ENCODE measurements around the gene PKD1L1. TPM values are rescaled to one million over a fixed set of nuclear protein-coding genes. Genes with fewer than 3 reads are reported as not detected.
A peak's percentile ranks its signal among the peaks of the same experiment; 100 is the strongest.

PKD1L1 gene
- total RNA-seq, 1 experiment from 2014 or later: 0.17 TPM

DNA sequence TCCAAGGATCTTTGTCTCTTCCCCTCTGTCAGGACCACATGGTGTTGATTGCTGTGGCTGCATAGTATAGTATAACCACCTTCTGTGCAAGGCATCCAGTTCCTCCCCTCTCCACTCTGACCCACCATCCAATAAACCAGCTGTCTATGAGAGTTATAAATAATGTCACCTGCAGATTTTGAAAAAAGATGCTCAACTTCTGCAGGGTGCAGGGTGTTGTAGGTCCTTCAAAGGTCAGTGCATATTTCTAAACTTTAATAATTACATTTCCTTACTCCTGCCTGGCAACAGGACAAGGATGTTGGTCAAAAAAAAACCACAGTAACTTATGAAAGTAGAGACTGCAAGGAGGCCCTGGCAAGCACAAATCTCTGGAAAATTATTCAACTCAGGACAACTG, 166.2 kb downstream of the PKD1L1 start:
- no peaks in the 10 kb centered on the region for H4K20me1 ChIP-seq (ENCODE audit: insufficient read depth)
- H3K27me3 ChIP-seq (ENCODE audit: insufficient read depth, low read length): no peaks in the 10 kb centered on the region
- peaks cover 0 to 4% of the 10 kb centered on the region in 2 experiments; a peak in 1 of 4 replicates for H3K9me3 ChIP-seq (ENCODE audit: control insufficient read depth in 1 of 2, insufficient read depth in 1 of 2, low read depth in 1 of 2, low read length in 2 of 2)
- H3K9me2 ChIP-seq (ENCODE audit: insufficient read depth): no peaks in the 10 kb centered on the region
- ChIA-PET CTCF (no interaction called here), RAD21 (ENCODE audit: low non-redundant PET in 1 of 2, low total read pairs in 2 of 2, uncharacterized antibody in 2 of 2, unreplicated experiment in 2 of 2) (no interaction called here), POLR2A (no interaction called here)
- no peak for DNase-seq (ENCODE audit: low read depth, low spot score)
- BruUV-seq (replicated peaks): no TSS peak
- ATAC-seq: no peak
- no peaks in the 10 kb centered on the region for H3K36me3 ChIP-seq (ENCODE audit: control insufficient read depth in 1 of 2, insufficient read depth in 2 of 2, low read length in 2 of 2)
- peak overlapping the region; percentile 75; the same call in 1 of the 2 replicates for H3K4me2 ChIP-seq (ENCODE audit: low read length)
- H3K27ac ChIP-seq (ENCODE audit: low read depth, low read length): peak overlapping the region; percentile 92; the same call in 1 of the 2 replicates
- H3K4me1 ChIP-seq (ENCODE audit: control insufficient read depth in 1 of 2, insufficient read depth in 2 of 2, low read length in 2 of 2): peaks cover 47 to 64% of the 10 kb centered on the region in 2 experiments
- peak overlapping the region; percentile 49 for H2AFZ ChIP-seq (ENCODE audit: low read depth, low read length, poor library complexity, severe bottlenecking)
- H3K9ac ChIP-seq (ENCODE audit: low read length): no peak overlapping the region
- intact Hi-C loops (cut with micrococcal nuclease): no loop called here
- H3K79me2 ChIP-seq (ENCODE audit: insufficient read depth, low read length): no peaks in the 10 kb centered on the region
- TF ChIP-seq EZH2 (IDR thresholded peaks at IDR 0.05): no peak
- no peak for TF ChIP-seq RAD21 (IDR thresholded peaks at IDR 0.05; ENCODE audit: low read depth)
- no peak for TF ChIP-seq ELF1 (IDR thresholded peaks at IDR 0.05; ENCODE audit: borderline replicate concordance, low read depth)
- no peak for TF ChIP-seq JUND (IDR thresholded peaks at IDR 0.05)
- no peak for TF ChIP-seq POLR2AphosphoS5 (IDR thresholded peaks at IDR 0.05; ENCODE audit: low read depth, low read length)
- no peak for TF ChIP-seq FOSL1 (IDR thresholded peaks at IDR 0.05; ENCODE audit: low read depth)
- no peak for TF ChIP-seq CBX3 (IDR thresholded peaks at IDR 0.05; ENCODE audit: low read depth)
- TF ChIP-seq, protein P1, sequence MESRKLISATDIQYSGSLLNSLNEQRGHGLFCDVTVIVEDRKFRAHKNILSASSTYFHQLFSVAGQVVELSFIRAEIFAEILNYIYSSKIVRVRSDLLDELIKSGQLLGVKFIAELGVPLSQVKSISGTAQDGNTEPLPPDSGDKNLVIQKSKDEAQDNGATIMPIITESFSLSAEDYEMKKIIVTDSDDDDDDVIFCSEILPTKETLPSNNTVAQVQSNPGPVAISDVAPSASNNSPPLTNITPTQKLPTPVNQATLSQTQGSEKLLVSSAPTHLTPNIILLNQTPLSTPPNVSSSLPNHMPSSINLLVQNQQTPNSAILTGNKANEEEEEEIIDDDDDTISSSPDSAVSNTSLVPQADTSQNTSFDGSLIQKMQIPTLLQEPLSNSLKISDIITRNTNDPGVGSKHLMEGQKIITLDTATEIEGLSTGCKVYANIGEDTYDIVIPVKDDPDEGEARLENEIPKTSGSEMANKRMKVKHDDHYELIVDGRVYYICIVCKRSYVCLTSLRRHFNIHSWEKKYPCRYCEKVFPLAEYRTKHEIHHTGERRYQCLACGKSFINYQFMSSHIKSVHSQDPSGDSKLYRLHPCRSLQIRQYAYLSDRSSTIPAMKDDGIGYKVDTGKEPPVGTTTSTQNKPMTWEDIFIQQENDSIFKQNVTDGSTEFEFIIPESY (IDR thresholded peaks at IDR 0.05; ENCODE audit: extremely low read depth, insufficient replicate concordance, low read length): no peak
- TF ChIP-seq SIN3A (IDR thresholded peaks at IDR 0.05; ENCODE audit: low read depth): no peak
- TF ChIP-seq, protein P2, sequence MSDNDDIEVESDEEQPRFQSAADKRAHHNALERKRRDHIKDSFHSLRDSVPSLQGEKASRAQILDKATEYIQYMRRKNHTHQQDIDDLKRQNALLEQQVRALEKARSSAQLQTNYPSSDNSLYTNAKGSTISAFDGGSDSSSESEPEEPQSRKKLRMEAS (IDR thresholded peaks at IDR 0.05): no peak
- TF ChIP-seq POLR2A (IDR thresholded peaks at IDR 0.05; ENCODE audit: borderline replicate concordance, extremely low read depth, insufficient read depth, insufficient read length): no peak
- TF ChIP-seq, protein P3, sequence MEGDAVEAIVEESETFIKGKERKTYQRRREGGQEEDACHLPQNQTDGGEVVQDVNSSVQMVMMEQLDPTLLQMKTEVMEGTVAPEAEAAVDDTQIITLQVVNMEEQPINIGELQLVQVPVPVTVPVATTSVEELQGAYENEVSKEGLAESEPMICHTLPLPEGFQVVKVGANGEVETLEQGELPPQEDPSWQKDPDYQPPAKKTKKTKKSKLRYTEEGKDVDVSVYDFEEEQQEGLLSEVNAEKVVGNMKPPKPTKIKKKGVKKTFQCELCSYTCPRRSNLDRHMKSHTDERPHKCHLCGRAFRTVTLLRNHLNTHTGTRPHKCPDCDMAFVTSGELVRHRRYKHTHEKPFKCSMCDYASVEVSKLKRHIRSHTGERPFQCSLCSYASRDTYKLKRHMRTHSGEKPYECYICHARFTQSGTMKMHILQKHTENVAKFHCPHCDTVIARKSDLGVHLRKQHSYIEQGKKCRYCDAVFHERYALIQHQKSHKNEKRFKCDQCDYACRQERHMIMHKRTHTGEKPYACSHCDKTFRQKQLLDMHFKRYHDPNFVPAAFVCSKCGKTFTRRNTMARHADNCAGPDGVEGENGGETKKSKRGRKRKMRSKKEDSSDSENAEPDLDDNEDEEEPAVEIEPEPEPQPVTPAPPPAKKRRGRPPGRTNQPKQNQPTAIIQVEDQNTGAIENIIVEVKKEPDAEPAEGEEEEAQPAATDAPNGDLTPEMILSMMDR (IDR thresholded peaks at IDR 0.05 in 2 of 3, conservative IDR thresholded peaks at IDR 0.05 in 1 of 3; ENCODE audit: borderline replicate concordance in 1 of 3, insufficient read depth in 1 of 3, low read depth in 2 of 3, low read length in 2 of 3): no peak
- TF ChIP-seq ZFX (IDR thresholded peaks at IDR 0.05): no peak
- TF ChIP-seq, protein P4, sequence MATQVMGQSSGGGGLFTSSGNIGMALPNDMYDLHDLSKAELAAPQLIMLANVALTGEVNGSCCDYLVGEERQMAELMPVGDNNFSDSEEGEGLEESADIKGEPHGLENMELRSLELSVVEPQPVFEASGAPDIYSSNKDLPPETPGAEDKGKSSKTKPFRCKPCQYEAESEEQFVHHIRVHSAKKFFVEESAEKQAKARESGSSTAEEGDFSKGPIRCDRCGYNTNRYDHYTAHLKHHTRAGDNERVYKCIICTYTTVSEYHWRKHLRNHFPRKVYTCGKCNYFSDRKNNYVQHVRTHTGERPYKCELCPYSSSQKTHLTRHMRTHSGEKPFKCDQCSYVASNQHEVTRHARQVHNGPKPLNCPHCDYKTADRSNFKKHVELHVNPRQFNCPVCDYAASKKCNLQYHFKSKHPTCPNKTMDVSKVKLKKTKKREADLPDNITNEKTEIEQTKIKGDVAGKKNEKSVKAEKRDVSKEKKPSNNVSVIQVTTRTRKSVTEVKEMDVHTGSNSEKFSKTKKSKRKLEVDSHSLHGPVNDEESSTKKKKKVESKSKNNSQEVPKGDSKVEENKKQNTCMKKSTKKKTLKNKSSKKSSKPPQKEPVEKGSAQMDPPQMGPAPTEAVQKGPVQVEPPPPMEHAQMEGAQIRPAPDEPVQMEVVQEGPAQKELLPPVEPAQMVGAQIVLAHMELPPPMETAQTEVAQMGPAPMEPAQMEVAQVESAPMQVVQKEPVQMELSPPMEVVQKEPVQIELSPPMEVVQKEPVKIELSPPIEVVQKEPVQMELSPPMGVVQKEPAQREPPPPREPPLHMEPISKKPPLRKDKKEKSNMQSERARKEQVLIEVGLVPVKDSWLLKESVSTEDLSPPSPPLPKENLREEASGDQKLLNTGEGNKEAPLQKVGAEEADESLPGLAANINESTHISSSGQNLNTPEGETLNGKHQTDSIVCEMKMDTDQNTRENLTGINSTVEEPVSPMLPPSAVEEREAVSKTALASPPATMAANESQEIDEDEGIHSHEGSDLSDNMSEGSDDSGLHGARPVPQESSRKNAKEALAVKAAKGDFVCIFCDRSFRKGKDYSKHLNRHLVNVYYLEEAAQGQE (IDR thresholded peaks at IDR 0.05; ENCODE audit: low read depth): no peak
- no peak overlapping the region for H3K4me3 ChIP-seq (replicated peaks in 1 of 2; ENCODE audit: low read depth in 1 of 2, low read length in 2 of 2)

All from HCT116 (cell line).